CD14-positive monocyte (primary cell): ENCODE data around the gene MARCKS. TPM values are rescaled to one million over a fixed set of nuclear protein-coding genes. Genes with fewer than 3 reads are reported as not detected.
A peak's percentile ranks its signal among the peaks of the same experiment; 100 is the strongest.

Source experiments
- DNase-seq, 3 donors: peaks; one replicate each; pipeline ENCODE4 v3.0.0-alpha.2; 2011 to 2022
- H2AFZ ChIP-seq: 2 replicates; pipeline ENCODE4 v1.6.0; 2012; ENCODE audit warnings: mild to moderate bottlenecking, low read depth, low read length, inconsistent platforms; ENCODE audit not compliant: insufficient read depth, poor library complexity, severe bottlenecking
- H3K27ac ChIP-seq, 2 donors: 1 replicate in 1 of 2; 2 replicates in 1 of 2; pipeline ENCODE4 v1.5.1; 2012 to 2013; ENCODE audit warnings: low read length in 2 of 2, control low read depth in 1 of 2, inconsistent platforms in 1 of 2, low read depth in 1 of 2, mild to moderate bottlenecking in 1 of 2
- H3K27me3 ChIP-seq, 2 donors: one replicate each; pipeline versions ENCODE4 v1.6.0 to v1.6.1; 2011 to 2013; ENCODE audit warnings: low read length in 2 of 2; ENCODE audit not compliant: control insufficient read depth in 2 of 2, insufficient read depth in 2 of 2
- H3K36me3 ChIP-seq, 2 donors: replicated peaks in 1 of 2; 1 replicate in 1 of 2; 2 replicates in 1 of 2; pipeline versions ENCODE4 v1.5.1 to v1.6.1; 2012 to 2013; ENCODE audit warnings: low read length in 2 of 2, control low read depth in 1 of 2, inconsistent platforms in 1 of 2, mild to moderate bottlenecking in 1 of 2; ENCODE audit not compliant: insufficient read depth in 2 of 2, control insufficient read depth in 1 of 2
- H3K4me1 ChIP-seq, 2 donors: 1 replicate in 1 of 2; 2 replicates in 1 of 2; pipeline versions ENCODE4 v1.5.1 to v1.6.1; 2012 to 2013; ENCODE audit warnings: low read length in 2 of 2, control low read depth in 1 of 2, inconsistent platforms in 1 of 2, mild to moderate bottlenecking in 1 of 2, moderate library complexity in 1 of 2; ENCODE audit not compliant: insufficient read depth in 2 of 2, control insufficient read depth in 1 of 2
- H3K4me2 ChIP-seq: replicated peaks from 2 replicates; pipeline ENCODE3; 2012; ENCODE audit warnings: low read length, moderate library complexity, mild to moderate bottlenecking; ENCODE audit not compliant: poor library complexity, severe bottlenecking; ENCODE audit errors: extremely low read depth
- H3K4me3 ChIP-seq, 3 experiments: fragments of 200-600 bp in 1 of 3; sonication (generic) in 1 of 3; replicated peaks in 1 of 3; 1 replicate in 2 of 3; 2 replicates in 1 of 3; pipeline ENCODE4 v1.5.1; 2011 to 2013; ENCODE audit warnings: low read length in 3 of 3, mild to moderate bottlenecking in 3 of 3, control low read depth in 2 of 3, low read depth in 2 of 3, inconsistent platforms in 1 of 3, moderate library complexity in 1 of 3
- H3K79me2 ChIP-seq: 2 replicates; pipeline ENCODE4 v1.6.0; 2012; ENCODE audit warnings: mild to moderate bottlenecking, control low read depth, inconsistent platforms, low read length, moderate library complexity; ENCODE audit not compliant: insufficient read depth
- H3K9ac ChIP-seq: 2 replicates; pipeline ENCODE4 v1.6.0; 2017; ENCODE audit warnings: low read length, mild to moderate bottlenecking; ENCODE audit not compliant: insufficient read depth, poor library complexity, severe bottlenecking
- H3K9me3 ChIP-seq, 2 donors: replicated peaks in 1 of 2; 1 replicate in 1 of 2; 2 replicates in 1 of 2; pipeline versions ENCODE4 v1.5.1 to v1.6.1; 2012 to 2013; ENCODE audit warnings: low read length in 2 of 2, control low read depth in 1 of 2; ENCODE audit not compliant: control insufficient read depth in 1 of 2, insufficient read depth in 1 of 2
- H4K20me1 ChIP-seq: 2 replicates; pipeline ENCODE4 v1.6.0; 2012; ENCODE audit warnings: mild to moderate bottlenecking, low read length, control low read depth, moderate library complexity; ENCODE audit not compliant: insufficient read depth
- H3K27ac Mint-ChIP-seq, 7 donors: one replicate each; pipeline ENCODE4 v1.8.0; 2020; ENCODE audit warnings: mild to moderate bottlenecking in 7 of 7, mixed read lengths in 7 of 7, moderate library complexity in 6 of 7, inconsistent platforms in 2 of 7
- H3K27me3 Mint-ChIP-seq, 3 donors: one replicate each; pipeline ENCODE4 v1.8.0; 2021 to 2022; ENCODE audit warnings: low read depth in 3 of 3, mild to moderate bottlenecking in 3 of 3, mixed read lengths in 3 of 3, moderate library complexity in 3 of 3, inconsistent platforms in 1 of 3
- H3K36me3 Mint-ChIP-seq, 2 donors: one replicate each; pipeline ENCODE4 v1.8.0; 2020; ENCODE audit warnings: mixed read lengths in 2 of 2, inconsistent platforms in 1 of 2, mild to moderate bottlenecking in 1 of 2
- H3K4me1 Mint-ChIP-seq: one replicate; pipeline ENCODE4 v1.8.0; 2020; ENCODE audit warnings: mild to moderate bottlenecking, mixed read lengths
- H3K4me3 Mint-ChIP-seq, 2 donors: one replicate each; pipeline ENCODE4 v1.8.0; 2020; ENCODE audit warnings: mild to moderate bottlenecking in 2 of 2, mixed read lengths in 2 of 2, moderate library complexity in 1 of 2
- H3K9me3 Mint-ChIP-seq, 7 donors: one replicate each; pipeline ENCODE4 v1.8.0; 2020 to 2022; ENCODE audit warnings: mixed read lengths in 7 of 7, mild to moderate bottlenecking in 6 of 7, moderate library complexity in 6 of 7, inconsistent platforms in 2 of 7
- CTCF ChIP-seq: fragments of 200-600 bp; IDR thresholded peaks from one replicate; pipeline ENCODE4 v1.8.0; 2022; ENCODE audit warnings: antibody characterized with exemption, mild to moderate bottlenecking
- WGBS: methylation state at CpG from one replicate; pipeline ENCODE4 v1.1.5; 2013; ENCODE audit warnings: missing lambda C conversion rate; ENCODE audit not compliant: insufficient coverage; 5-methylcytosine and 5-hydroxymethylcytosine counted together
- intact Hi-C, 2 donors: fragments of 100-400 bp; cut with micrococcal nuclease; formaldehyde crosslinking; loops; one replicate each; pipeline versions ENCODE4 v1.15.0 to v1.15.1; 2023
- polyA plus RNA-seq, 3 donors: library from polyadenylated mRNA; depleted of rRNA in 1 of 3; unstranded in 2 of 3; stranded (reverse) in 1 of 3; fragments of 300-500 nt in 2 of 3; fragments of >200 nt in 1 of 3; fragmentation: Illumina TruSeq in 2 of 3; gene quantifications; 1 replicate in 2 of 3; 2 replicates in 1 of 3; pipeline ENCODE4 v1.2.3, GENCODE V29; 2012 to 2021

The MARCKS gene
- polyA plus RNA-seq, 3 donors = 12.1 to 22.9 (median 14.4) TPM

- Histone ChIP-seq H3K27ac (no peak overlapping the region), H3K4me1 (peaks cover 8 to 15% of the 10 kb centered on the region in 2 donors), H3K4me3 (peak overlapping the region in 1 of 3 experiments; percentile 2), H3K36me3 (no peaks in the 10 kb centered on the region), H4K20me1 (no peaks in the 10 kb centered on the region), H3K79me2 (no peaks in the 10 kb centered on the region), H3K9me3 (no peaks in the 10 kb centered on the region), H3K4me2 (peak overlapping the region; percentile 38), H2AFZ (no peak overlapping the region), H3K27me3 (no peaks in the 10 kb centered on the region), H3K9ac (no peak overlapping the region)
- TF ChIP-seq CTCF = peak; percentile 71
- Mint-ChIP-seq H3K27me3 (peaks cover 0 to 2% (median 0%) of the 10 kb centered on the region in 3 donors), H3K27ac (no peak overlapping the region), H3K9me3 (no peaks in the 10 kb centered on the region), H3K4me1 (peaks cover 15% of the 10 kb centered on the region), H3K36me3 (no peaks in the 10 kb centered on the region), H3K4me3 (peak overlapping the region; percentile 37 to 53)
- intact Hi-C loops = no loop called here
- WGBS = 0% methylated on average over 1 of the region's 6 CpGs
- peak; percentile 38 to 65 (median 50) for DNase-seq
Observed at GRCh38 chr6:113879186-113880096, 22.3 kb downstream of the MARCKS start.

- no peaks in the 10 kb centered on the region for H3K36me3 Mint-ChIP-seq
- no peak for TF ChIP-seq CTCF
- H4K20me1 ChIP-seq = no peaks in the 10 kb centered on the region
- H3K9ac ChIP-seq = no peak overlapping the region
- H3K4me3 ChIP-seq = no peak overlapping the region
- peaks cover 8 to 15% of the 10 kb centered on the region in 2 donors for H3K4me1 ChIP-seq
- 0% methylated on average over 1 of the region's 2 CpGs for WGBS
- H3K9me3 Mint-ChIP-seq = no peaks in the 10 kb centered on the region
- no peak overlapping the region for H3K4me2 ChIP-seq
- peaks cover 15% of the 10 kb centered on the region for H3K4me1 Mint-ChIP-seq
- intact Hi-C loops = no loop called here
- no peak overlapping the region for H3K27ac Mint-ChIP-seq
- DNase-seq = no peak
- no peaks in the 10 kb centered on the region for H3K79me2 ChIP-seq
- no peaks in the 10 kb centered on the region for H3K9me3 ChIP-seq
- H3K27me3 Mint-ChIP-seq = no peaks in the 10 kb centered on the region
- no peak overlapping the region for H2AFZ ChIP-seq
- H3K4me3 Mint-ChIP-seq = no peak overlapping the region
- H3K27ac ChIP-seq = no peak overlapping the region
- no peaks in the 10 kb centered on the region for H3K36me3 ChIP-seq
- H3K27me3 ChIP-seq = no peaks in the 10 kb centered on the region
Observed at GRCh38 chr6:113881478-113881980, 24.4 kb downstream of the MARCKS start.
